ENCODE results near the gene SUMO3.

SUMO3 gene

DNA sequence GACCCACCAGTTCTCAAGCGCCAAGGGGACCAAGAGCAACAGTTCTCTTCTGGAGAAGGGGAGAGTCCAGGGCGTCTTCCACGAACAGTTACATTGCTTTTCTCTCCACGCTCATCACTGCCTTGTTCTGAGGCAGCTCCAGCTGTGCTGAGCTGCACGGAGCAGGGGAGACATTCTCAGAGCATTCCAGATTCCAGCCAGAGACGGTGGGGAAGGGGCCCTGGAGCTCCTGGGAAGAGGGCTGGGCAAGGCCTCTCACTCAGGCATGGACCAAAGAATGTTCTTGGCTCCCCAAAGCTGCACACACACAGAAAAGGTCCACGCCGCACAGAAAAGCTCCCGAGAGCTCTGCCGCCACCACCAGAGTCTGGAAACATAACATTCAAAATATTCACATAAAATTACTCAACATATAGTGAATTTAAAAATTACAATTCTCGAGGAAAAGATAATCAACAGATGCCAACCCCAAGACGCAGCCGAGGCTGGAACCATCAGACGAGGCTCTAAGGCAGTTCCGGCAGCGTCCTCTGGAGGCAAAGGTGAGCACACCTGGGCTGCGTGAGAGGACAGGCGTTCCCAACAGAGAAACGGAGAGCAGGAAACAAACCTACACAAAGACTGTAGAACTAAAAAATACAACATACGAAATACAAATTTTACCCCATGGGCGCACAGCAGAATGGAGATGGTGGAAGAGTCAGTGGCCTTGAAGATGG is 56.7 kb downstream of the SUMO3 start:
- H3K4me3 ChIP-seq (ENCODE audit: low read length) = no peak overlapping the region
- no peaks in the 10 kb centered on the region for H3K4me1 ChIP-seq (ENCODE audit: control insufficient read depth, low read length)
- no peak overlapping the region for H3K27ac ChIP-seq (ENCODE audit: low read depth, low read length)
- no peaks in the 10 kb centered on the region for H4K20me1 ChIP-seq (ENCODE audit: control insufficient read depth, insufficient read depth, low read depth, low read length)
- no peak overlapping the region for H3K4me2 ChIP-seq (ENCODE audit: low read length)
- H3K9me2 ChIP-seq (replicated peaks; ENCODE audit: control insufficient read depth, low read length) = no peaks in the 10 kb centered on the region
- no peaks in the 10 kb centered on the region for H3K27me3 ChIP-seq (ENCODE audit: control insufficient read depth, low read length)
- no peaks in the 10 kb centered on the region for H3F3A ChIP-seq (ENCODE audit: control insufficient read depth, insufficient read depth)
- H3K79me2 ChIP-seq (ENCODE audit: control insufficient read depth, low read length) = no peaks in the 10 kb centered on the region
- H3K36me3 ChIP-seq (ENCODE audit: control insufficient read depth, low read length) = no peaks in the 10 kb centered on the region
- no peak for TF ChIP-seq EZH2phosphoT487 (IDR thresholded peaks at IDR 0.05; ENCODE audit: borderline replicate concordance, low read length)
- TF ChIP-seq, protein P1, sequence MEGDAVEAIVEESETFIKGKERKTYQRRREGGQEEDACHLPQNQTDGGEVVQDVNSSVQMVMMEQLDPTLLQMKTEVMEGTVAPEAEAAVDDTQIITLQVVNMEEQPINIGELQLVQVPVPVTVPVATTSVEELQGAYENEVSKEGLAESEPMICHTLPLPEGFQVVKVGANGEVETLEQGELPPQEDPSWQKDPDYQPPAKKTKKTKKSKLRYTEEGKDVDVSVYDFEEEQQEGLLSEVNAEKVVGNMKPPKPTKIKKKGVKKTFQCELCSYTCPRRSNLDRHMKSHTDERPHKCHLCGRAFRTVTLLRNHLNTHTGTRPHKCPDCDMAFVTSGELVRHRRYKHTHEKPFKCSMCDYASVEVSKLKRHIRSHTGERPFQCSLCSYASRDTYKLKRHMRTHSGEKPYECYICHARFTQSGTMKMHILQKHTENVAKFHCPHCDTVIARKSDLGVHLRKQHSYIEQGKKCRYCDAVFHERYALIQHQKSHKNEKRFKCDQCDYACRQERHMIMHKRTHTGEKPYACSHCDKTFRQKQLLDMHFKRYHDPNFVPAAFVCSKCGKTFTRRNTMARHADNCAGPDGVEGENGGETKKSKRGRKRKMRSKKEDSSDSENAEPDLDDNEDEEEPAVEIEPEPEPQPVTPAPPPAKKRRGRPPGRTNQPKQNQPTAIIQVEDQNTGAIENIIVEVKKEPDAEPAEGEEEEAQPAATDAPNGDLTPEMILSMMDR (IDR thresholded peaks at IDR 0.05; ENCODE audit: low read depth, low read length, poor library complexity, severe bottlenecking) = peak; percentile 60
- no peaks in the 10 kb centered on the region for H3K9me3 ChIP-seq (ENCODE audit: control insufficient read depth, insufficient read depth, low read length)

DNA sequence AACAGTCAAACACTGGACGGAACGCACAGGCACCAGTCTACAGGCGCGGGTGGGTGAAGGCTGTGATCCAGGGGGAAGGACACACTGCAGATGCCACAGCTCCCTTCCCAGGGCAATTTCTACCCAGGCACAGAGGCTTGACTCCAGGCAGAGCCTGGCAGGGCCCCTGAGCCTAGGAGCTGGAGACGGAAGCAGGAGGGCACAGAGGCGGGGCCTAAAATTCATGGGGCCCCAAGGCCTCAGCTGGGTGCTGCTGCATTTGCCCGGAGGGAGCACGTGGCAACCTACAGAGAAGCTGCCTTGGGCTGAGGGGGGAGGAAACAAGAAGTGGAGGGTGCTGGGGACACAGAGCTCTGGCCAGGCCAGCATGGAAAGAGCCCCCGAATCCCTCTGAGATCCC is 57.5 kb downstream of the SUMO3 start:
- no peak for TF ChIP-seq EZH2phosphoT487 (IDR thresholded peaks at IDR 0.05; ENCODE audit: borderline replicate concordance, low read length)
- TF ChIP-seq, protein P1 (IDR thresholded peaks at IDR 0.05; ENCODE audit: low read depth, low read length, poor library complexity, severe bottlenecking) = no peak
- no peak overlapping the region for H3K27ac ChIP-seq (ENCODE audit: low read depth, low read length)

DNA sequence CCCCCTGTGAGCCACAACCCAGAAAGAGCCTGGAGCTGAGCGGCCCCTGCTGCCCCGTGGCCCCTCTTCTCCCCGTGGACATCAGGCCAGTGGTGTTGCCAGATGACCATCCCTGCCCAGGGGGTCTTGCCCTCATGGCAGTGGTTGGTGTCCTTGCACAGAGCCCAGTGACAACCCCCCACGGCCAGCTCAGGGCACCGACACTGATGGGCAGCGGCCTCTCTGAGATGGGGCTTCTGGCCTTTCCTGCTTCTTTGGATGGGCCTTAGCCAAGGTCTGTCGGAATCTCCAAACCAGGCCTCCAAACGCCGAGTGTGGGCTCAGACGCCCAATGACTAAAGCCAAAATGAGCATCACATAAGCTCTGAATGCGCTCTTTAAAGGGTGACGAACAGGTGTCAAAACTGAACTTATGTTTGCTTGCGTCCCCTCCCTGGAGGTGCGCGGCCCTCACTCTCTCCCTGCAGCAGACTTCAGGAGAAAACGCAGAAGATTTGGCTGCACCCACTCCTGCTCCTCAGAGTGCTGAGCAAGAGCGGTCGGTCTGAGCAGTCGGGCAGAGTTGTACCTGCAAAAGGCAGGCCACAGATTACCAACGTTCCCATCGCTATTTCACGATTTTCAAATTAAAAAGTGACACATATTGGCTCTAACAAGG is 58.1 kb downstream of the SUMO3 start:
- H3K9me3 ChIP-seq (ENCODE audit: control insufficient read depth, insufficient read depth, low read length) = no peaks in the 10 kb centered on the region
- no peaks in the 10 kb centered on the region for H3K36me3 ChIP-seq (ENCODE audit: control insufficient read depth, low read length)
- H3K27ac ChIP-seq (ENCODE audit: low read depth, low read length) = no peak overlapping the region
- no peaks in the 10 kb centered on the region for H3F3A ChIP-seq (ENCODE audit: control insufficient read depth, insufficient read depth)
- no peak overlapping the region for H3K4me3 ChIP-seq (ENCODE audit: low read length)
- no peaks in the 10 kb centered on the region for H4K20me1 ChIP-seq (ENCODE audit: control insufficient read depth, insufficient read depth, low read depth, low read length)
- H3K79me2 ChIP-seq (ENCODE audit: control insufficient read depth, low read length) = no peaks in the 10 kb centered on the region
- TF ChIP-seq, protein P1 (IDR thresholded peaks at IDR 0.05; ENCODE audit: low read depth, low read length, poor library complexity, severe bottlenecking) = no peak
- TF ChIP-seq EZH2phosphoT487 (IDR thresholded peaks at IDR 0.05; ENCODE audit: borderline replicate concordance, low read length) = no peak
- no peaks in the 10 kb centered on the region for H3K9me2 ChIP-seq (replicated peaks; ENCODE audit: control insufficient read depth, low read length)
- H3K4me2 ChIP-seq (ENCODE audit: low read length) = no peak overlapping the region
- H3K4me1 ChIP-seq (ENCODE audit: control insufficient read depth, low read length) = no peaks in the 10 kb centered on the region
- H3K27me3 ChIP-seq (ENCODE audit: control insufficient read depth, low read length) = no peaks in the 10 kb centered on the region

More for the DNA sequence above, 57.5 kb downstream of the SUMO3 start:
- Histone ChIP-seq H3K4me3 (ENCODE audit: low read length) (no peak overlapping the region), H3K27me3 (ENCODE audit: control insufficient read depth, low read length) (no peaks in the 10 kb centered on the region), H3F3A (ENCODE audit: control insufficient read depth, insufficient read depth) (no peaks in the 10 kb centered on the region), H3K36me3 (ENCODE audit: control insufficient read depth, low read length) (no peaks in the 10 kb centered on the region), H4K20me1 (ENCODE audit: control insufficient read depth, insufficient read depth, low read depth, low read length) (no peaks in the 10 kb centered on the region), H3K9me2 (replicated peaks; ENCODE audit: control insufficient read depth, low read length) (no peaks in the 10 kb centered on the region), H3K4me1 (ENCODE audit: control insufficient read depth, low read length) (no peaks in the 10 kb centered on the region), H3K9me3 (ENCODE audit: control insufficient read depth, insufficient read depth, low read length) (no peaks in the 10 kb centered on the region), H3K4me2 (ENCODE audit: low read length) (no peak overlapping the region), H3K79me2 (ENCODE audit: control insufficient read depth, low read length) (no peaks in the 10 kb centered on the region)

All from DOHH2 (cell line).